Measurements from ENCODE around the gene ABCC6. TPM values are rescaled to one million over a fixed set of nuclear protein-coding genes. Genes with fewer than 3 reads are reported as not detected.

The ABCC6 gene
- total and polyA plus RNA-seq, 10 of the 15 experiments (the other 5 are each of a cell fraction or from before 2014, with no cell fraction given): 0.05 to 0.13 (median 0.06) TPM; not detected in 5

- ChIA-PET POLR2A (no interaction called here), RAD21 (ENCODE audit: unreplicated experiment) (no interaction called here), SMC1A (ENCODE audit: uncharacterized antibody, unreplicated experiment) (no interaction called here), CTCF (no interaction called here)
- no peak overlapping the region for H3K27ac ChIP-seq (ENCODE audit: control insufficient read depth, insufficient read depth)
- no peaks in the 10 kb centered on the region for H3K4me1 ChIP-seq (ENCODE audit: control insufficient read depth, insufficient read depth, low read length)
- no peaks in the 10 kb centered on the region for H3K27me3 ChIP-seq (replicated peaks in 1 of 2; ENCODE audit: control insufficient read depth in 2 of 2, insufficient read depth in 2 of 2, low read length in 1 of 2)
- H3K9me3 ChIP-seq (replicated peaks; ENCODE audit: control insufficient read depth, insufficient read depth, low read length): no peaks in the 10 kb centered on the region
- no peak for ATAC-seq
- intact Hi-C loops (cut with micrococcal nuclease; ENCODE audit: unreplicated experiment): no loop called here
- BruUV-seq (replicated peaks): no TSS peak
- no peaks in the 10 kb centered on the region for H3K79me2 ChIP-seq (ENCODE audit: control insufficient read depth, insufficient read depth, low read length)
- no peak overlapping the region for H3K9ac ChIP-seq (ENCODE audit: control insufficient read depth, insufficient read depth, low read length)
- no peak overlapping the region for H3K4me3 ChIP-seq
- H3K36me3 ChIP-seq (ENCODE audit: control insufficient read depth in 2 of 2, insufficient read depth in 2 of 2, low read length in 1 of 2): peaks cover 13 to 51% of the 10 kb centered on the region in 2 experiments
- no peak overlapping the region for H2AFZ ChIP-seq (ENCODE audit: control insufficient read depth, low read depth, low read length)
- no peak overlapping the region for H3K4me2 ChIP-seq (ENCODE audit: control insufficient read depth, insufficient read depth)
- WGBS (ENCODE audit: insufficient coverage, insufficient replicate concordance, low lambda C conversion rate, missing lambda C conversion rate): 90% methylated on average over 3 of the region's 3 CpGs
- in situ Hi-C loops (cut with MboI): no loop called here
- DNase-seq (ENCODE audit: low read depth, low spot score): no peak
- no peak for FAIRE-seq
- TF ChIP-seq ZNF274 (IDR thresholded peaks at IDR 0.05; ENCODE audit: insufficient read depth, insufficient read length): no peak
- no peak for TF ChIP-seq E4F1 (IDR thresholded peaks at IDR 0.05; ENCODE audit: borderline replicate concordance, partially characterized antibody)
- no peak for TF ChIP-seq MEF2B (IDR thresholded peaks at IDR 0.05; ENCODE audit: partially characterized antibody, poor library complexity, severe bottlenecking)
- no peak for TF ChIP-seq HDAC2 (IDR thresholded peaks at IDR 0.05)
- no peak for TF ChIP-seq IRF5 (IDR thresholded peaks at IDR 0.05; ENCODE audit: borderline replicate concordance)
- no peak for TF ChIP-seq SUPT20H (IDR thresholded peaks at IDR 0.05; ENCODE audit: borderline replicate concordance, control insufficient read depth, low read depth, low read length)
- no peak for TF ChIP-seq EGR1 (IDR thresholded peaks at IDR 0.05; ENCODE audit: borderline replicate concordance in 1 of 2, low read depth in 2 of 2, low read length in 2 of 2)
- no peaks in the 10 kb centered on the region for H4K20me1 ChIP-seq (ENCODE audit: control insufficient read depth, insufficient read depth)
Measured at GRCh38 chr16:16131204-16131603, 92.1 kb downstream of the ABCC6 start.

Data from GM12878 (cell line).